ENCODE data around the gene ZNF618. TPM values are rescaled to one million over a fixed set of nuclear protein-coding genes. Genes with fewer than 3 reads are reported as not detected.
A peak's percentile ranks its signal among the peaks of the same experiment; 100 is the strongest.

The ZNF618 gene
- total RNA-seq, 1 donor from 2014 or later, result 4.9 TPM

DNA sequence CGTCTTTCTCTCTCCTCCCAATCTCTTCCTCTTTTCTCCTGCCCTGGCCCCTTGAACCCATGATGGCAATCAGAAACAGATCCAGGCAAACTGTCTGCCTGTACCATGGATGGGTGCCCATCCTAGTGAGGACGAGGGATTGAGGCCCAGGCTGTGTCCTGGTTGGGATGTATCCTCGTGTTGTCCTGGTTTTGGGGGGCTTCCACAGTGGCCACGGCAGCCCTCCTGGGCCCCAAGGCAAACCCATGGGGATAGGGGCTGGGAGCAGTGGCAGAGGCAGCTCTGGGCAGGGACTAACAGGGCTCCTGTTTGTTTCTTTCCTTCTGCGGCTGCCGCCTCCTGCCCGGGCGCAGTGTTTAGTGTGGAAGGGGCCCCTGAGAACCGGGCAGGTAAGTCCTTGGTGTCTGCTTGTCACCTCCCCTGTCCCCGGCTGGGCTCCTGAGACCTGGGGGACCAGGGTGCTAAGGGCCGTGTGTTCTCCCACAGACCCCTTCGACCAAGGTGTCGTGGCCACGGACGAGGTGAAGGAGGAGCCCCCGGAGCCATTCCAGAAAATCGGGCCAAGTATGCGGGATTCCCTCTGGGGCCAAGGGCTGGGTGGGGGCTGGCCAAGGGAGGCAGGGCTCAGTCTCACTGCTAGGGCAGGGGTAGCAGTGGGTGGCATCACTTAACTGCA is 132.0 kb downstream of the ZNF618 start:
- FAIRE-seq, result no peak

DNA sequence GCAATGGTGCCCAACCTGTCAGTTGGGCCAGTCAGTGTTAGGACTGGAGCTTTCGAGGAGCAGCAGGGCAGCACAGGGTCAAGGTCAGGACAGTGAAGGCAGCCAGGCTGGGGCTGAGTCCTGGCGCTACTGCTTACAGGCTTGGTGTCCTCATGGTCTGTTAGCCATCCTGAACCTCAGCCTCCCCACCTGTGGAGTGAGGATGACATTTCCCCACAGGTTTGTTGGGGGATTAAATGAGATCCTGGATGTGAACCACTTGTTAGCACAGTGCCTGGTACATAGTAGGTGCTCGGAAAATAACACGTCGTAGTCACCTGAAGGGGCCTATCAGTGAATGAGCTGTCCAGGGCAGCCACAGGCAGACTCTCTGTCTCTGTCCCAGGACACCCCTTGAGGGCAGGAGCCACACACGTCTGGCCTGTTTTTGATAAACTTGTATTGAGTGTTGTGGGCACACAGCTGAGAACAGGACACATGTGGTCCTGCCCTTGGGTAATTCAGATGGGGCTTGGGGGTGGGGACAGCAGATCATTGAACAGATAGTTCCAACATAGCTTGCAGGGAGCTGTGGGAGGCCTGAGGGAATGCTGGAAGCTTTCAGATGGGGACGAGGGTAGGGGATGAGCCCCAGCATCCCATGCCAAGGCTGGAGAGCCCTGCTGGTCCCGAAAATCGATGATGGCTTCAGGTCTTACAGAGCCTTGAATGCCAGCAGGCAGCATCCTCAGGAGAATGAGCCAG is 132.7 kb downstream of the ZNF618 start:
- no peak for FAIRE-seq
- no peak for DNase-seq (ENCODE audit: low spot score in 2 of 2)

More for the DNA sequence above, 132.0 kb downstream of the ZNF618 start:
- no peak for DNase-seq (ENCODE audit: low spot score in 2 of 2)

DNA sequence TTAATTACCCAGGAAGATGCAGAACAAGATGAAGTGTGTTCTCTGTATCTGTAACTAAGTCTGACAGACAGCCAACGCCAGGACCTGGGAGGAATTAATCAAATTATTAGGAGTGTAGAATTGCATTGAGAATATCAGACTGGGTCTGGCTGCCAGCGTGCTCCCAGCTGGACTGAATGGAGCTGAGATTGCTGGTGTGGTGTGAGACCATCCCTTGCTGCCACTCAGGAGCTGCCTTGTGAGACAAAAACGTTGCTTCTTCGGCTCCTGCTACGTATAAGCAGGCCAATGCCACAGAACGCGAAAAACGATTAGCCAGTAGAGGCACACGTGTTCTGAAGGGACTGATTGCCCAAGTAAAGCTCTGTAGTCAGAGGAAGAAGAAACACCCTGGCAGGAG is 135.2 kb downstream of the ZNF618 start:
- FAIRE-seq, result no peak
- no peak for DNase-seq (ENCODE audit: low spot score in 2 of 2)

DNA sequence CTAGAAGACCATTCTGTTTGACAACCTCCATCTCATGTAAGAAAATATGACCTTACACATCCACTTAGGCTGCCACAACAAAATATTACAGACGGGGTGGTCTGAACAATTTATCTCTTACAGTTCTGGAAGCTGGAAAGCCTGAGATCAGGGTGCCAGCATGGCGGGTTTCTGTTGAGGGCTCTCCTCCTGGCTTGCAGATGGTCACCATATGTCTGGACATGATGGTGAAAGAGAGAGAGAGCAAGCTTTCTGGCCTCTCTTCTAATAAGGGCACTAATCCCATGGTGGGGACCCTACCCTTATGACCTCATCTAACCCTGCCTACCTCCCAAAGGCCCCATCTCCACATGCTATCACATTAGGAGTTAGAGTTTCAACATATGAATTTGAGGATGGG is 136.0 kb downstream of the ZNF618 start:
- no peak for DNase-seq (ENCODE audit: low spot score in 2 of 2)

DNA sequence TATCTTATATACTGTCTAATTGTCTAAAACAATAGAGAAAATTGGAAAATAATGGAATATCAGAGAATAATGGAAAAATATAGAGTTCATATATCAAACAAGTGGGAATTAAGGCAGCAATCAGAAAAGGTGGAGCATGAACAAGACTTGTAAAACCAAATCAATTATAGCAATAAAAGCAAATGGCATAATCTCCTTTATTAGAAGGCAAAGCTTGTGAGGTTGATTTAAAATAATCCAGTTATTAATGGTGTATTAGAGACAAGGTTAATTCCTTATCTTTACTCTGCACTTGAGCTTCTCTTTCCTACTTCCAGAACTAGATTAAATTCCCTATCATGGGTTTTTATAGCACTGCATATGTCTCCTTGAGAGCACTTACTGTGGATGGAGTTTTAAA is 137.9 kb downstream of the ZNF618 start:
- no peak for FAIRE-seq
- no peak for DNase-seq (ENCODE audit: low spot score in 2 of 2)

More for the DNA sequence above, 136.0 kb downstream of the ZNF618 start:
- no peak for FAIRE-seq

DNA sequence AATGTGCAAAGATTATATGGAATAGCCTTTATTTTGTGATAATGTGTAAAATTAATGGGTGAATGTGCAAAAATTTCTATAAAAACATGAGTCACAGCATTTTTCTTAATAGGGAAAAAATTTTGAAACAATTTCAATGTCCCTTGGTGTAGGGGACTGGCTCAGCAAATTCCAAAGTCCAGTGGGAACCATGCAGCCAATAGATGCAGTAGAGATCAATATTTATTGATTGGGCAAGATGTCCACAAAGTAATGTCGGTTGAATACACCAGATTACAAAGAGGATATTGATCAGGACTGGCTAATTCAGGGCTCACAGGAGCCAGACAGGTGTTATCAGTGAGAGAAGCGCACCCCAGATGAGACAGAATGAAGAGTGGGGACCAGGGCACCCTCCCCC is 139.5 kb downstream of the ZNF618 start:
- DNase-seq (ENCODE audit: low spot score in 2 of 2) (no peak), FAIRE-seq (no peak)

DNA sequence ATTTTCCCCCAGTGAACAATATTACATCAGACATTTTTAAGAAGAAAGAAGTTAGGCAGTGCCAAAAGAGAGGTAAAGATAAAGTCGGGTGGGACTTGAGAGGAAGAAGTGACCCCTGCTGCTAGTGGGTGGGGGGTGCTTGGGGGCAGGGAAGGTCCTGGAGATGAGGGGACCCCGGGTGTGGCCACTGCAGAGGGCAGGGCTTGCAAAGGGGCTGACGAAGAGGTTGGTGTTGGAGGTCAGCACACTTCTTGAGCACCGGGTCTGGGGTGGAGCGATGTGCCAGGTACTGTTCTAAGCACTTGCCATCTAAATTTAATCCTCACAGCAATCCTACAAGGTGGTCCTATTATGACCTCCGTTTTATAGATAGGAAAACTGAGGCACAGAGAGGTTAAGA is 140.0 kb downstream of the ZNF618 start:
- DNase-seq (ENCODE audit: low spot score in 2 of 2), result no peak
- no peak for FAIRE-seq

DNA sequence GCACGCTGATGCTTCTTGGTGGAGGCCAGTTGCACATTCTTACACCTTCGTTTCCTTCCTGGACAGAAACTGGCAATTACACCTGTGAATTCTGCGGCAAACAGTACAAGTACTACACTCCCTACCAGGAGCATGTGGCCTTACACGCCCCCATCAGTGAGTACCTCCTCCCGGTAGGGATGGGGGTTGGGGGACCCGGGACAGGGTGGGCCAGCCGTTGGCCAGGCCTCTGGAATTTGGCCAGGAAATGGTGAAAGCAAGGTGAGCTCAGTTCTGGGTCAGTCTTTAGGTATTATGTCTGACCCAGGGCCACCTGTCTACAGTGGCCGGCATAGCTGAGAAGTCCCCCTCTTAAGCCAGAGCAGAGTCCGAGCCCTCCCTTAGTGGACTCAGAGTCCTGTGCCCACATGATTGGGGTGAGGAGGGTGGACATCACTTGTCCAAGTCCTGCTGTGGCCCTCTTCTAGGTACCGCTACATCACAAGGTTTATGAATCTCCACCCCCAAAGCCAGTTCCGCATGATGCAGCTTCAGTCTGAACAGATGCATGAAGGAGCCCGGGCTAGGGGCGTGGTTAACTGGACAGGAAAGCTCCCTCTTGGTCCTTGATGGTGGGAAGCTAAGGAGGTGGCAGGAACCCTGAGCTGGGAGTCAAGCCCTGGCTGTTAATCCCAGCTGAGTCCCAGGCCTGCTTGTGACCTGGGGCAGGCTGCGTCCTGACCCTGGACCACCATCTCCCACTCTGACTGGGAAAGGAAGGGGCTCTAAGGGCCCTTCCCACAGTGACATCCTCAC is 140.7 kb downstream of the ZNF618 start:
- DNase-seq (ENCODE audit: low spot score in 2 of 2) (no peak), FAIRE-seq (no peak)

DNA sequence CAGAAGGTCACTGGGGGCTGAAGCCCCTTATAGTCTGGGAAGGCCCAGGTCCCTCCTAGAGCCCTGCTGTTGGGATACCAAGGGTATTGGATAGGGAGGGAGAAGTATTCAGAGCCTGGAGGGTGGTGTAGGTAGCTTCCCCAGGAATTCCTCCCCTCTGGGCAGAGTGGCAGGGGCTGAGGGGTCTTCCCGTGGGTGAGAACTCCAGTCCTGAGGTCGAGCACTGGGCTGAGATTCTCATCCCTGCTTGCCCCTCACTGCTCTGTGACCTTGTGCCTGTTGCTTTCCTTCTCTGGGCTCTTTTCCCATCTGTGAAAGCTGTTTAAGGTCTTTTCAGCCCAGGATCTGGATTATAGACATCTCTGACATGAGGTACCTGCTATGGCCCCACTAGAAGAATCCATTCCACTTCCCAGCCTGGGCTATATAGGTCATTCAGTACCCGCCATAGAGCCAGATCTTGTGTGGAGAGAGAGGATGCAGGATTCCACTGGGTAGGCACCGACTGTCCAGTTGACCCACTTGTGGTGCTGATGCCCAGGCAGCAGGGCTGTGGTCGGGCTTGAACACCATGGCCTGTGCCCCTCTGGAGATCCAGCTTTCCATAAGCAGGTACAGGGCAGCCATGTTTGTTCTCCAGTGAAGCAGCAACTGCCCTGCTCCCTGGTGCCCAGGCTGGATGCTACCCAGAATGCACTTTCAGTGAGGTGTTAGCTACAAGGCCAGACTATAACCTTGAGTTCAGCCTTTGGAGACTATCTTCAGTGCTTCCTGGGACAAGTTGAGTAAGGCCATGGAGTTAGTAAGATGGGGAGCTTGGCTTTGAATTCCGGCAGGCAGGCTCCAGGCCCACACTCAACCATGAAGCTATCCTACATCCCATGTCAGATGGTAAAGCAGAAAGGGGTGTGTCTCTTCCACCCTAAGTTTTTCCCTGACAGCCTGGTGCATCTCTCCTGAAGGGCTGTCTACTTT is 141.9 kb downstream of the ZNF618 start:
- no peak for DNase-seq (ENCODE audit: low spot score in 2 of 2)
- FAIRE-seq, result no peak

DNA sequence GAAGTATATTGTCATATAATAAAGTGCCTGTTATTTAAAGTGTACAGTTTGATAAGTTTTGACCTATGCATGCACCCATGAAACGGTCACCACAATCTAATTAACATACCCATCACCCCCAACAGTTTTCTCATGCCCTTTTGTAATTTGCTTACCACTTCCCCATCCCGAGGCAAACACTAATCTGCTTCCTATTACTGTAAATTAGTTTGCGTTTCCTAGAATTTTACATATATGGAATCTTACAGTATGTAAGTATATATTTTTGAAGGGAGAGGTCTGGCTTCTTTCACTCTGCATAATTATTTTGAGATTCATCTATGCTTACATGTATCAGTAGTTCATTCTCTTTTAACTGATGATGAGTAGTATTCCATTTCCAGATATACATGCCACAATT is 145.5 kb downstream of the ZNF618 start:
- DNase-seq (ENCODE audit: low spot score in 2 of 2), result no peak
- no peak for FAIRE-seq

DNA sequence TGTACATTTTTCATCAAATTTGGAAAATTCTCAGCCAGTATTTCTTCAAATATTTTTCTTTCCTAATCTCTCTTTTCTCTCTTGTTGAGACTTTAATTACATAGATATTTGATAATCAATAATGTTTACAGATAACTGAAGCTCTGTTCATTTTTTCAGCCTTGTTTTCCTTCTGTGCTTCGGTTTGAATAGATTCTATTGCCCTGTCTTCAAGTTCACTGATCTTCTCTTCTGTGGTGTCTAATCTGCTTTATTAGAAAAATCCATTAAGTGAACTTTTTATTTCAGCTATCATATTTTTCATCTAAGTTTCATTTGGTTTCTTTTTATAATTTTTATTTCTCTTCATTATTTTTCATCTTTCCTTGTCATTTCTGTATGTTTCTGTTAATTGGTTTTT is 147.9 kb downstream of the ZNF618 start:
- FAIRE-seq, result peak; percentile 30
- DNase-seq (ENCODE audit: low spot score in 2 of 2), result no peak

DNA sequence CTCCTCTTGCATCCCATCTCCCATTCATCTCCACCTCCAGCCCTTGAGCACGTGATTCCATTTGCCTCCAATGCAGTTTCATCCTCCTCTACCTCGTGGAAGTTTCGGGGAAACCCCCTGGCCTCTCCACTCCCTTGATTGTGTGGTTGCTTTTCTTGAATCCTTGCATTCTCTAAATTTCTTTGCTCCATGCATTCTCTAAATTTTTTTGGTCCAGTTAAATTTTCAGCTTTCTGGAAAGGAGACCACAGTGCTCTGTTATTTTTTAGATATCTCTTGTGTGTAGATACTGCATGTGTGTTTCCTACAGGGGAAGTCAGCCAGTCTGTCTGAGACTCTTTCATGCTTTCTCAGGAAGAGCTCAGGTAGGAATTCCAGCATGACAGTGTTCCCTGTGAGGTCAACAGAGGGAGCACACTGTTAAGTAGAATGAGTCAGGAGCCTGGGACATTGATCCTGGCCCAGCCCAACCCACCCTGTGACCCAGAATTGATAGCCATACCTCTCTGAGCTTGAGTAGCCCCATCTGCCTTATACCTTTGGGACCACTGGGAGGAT is 149.2 kb downstream of the ZNF618 start:
- no peak for FAIRE-seq
- no peak for DNase-seq (ENCODE audit: low spot score in 2 of 2)

DNA sequence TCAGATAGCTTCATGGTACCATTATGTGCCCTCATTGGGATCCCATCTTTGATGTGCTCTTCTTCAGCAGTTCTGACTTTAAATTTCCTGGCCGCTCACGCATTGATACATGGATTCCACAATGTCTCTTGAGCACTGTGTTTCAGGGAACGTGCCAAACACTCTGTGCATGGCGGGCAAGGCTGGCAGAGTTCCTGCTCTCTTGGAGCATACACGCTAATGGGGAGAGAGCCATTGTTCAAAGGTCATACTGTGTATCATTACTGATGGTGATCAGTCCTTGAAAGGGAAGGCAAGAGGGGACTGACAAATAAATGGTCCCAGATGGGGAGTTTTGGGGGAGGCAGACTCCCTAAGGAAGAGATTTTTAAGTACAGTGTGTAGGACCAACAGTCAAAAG is 149.7 kb downstream of the ZNF618 start:
- FAIRE-seq (no peak), DNase-seq (ENCODE audit: low spot score in 2 of 2) (no peak)

DNA sequence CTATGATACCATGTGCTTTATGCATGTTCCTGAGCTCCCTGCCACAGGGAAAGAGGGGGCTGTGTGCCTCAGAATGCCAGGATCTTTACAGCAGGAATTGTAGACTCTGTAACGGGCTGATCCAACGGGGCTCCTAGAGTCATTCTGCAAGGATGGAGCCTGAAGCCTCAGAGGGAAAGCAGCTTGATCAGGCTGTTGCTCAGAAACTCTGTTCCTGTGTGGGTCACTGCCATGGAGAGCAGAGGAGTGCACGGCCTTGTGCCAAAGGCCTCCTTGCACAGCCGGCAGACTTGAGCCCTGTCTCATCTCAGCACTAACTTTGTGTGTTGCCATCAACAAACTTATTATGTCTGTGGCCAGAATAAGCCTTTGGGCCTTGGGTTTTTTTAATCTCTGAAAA is 150.2 kb downstream of the ZNF618 start:
- DNase-seq (ENCODE audit: low spot score in 2 of 2) (no peak), FAIRE-seq (no peak)

DNA sequence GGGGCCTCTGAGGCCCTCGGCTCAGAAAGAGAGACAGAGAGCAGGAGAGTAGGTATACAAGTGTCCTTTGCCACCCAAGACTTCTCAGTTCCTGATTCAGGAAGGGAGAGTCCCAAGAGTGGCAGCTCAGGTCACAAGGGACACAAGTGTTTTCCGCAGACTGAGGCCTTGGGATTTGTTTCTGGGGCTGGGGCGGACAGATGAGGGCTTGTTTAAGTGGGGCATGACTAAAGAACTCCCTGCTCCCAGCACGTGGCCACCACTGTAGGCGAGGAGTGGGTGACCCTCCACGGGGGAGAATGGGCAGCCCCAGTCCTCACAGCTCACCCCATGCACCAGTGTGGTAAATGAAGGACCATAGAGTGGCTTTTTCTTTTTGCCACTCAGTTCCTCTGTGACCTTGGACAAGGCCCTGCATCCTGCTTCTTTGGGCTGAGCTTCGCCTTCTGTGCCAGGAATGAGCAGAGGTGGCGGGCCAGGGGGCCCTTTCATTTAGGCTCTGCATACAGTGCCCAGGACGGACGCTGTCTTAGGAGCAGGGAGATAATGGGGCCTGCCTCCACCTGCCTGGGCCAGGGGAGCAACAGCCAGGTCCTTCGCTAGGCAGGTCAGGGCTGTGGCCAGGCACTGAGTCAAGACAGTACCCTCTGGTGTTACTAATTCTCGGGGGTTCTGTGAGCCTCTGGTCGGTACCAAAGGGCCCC is 151.2 kb downstream of the ZNF618 start:
- FAIRE-seq, result no peak
- DNase-seq (ENCODE audit: low spot score in 2 of 2), result no peak

DNA sequence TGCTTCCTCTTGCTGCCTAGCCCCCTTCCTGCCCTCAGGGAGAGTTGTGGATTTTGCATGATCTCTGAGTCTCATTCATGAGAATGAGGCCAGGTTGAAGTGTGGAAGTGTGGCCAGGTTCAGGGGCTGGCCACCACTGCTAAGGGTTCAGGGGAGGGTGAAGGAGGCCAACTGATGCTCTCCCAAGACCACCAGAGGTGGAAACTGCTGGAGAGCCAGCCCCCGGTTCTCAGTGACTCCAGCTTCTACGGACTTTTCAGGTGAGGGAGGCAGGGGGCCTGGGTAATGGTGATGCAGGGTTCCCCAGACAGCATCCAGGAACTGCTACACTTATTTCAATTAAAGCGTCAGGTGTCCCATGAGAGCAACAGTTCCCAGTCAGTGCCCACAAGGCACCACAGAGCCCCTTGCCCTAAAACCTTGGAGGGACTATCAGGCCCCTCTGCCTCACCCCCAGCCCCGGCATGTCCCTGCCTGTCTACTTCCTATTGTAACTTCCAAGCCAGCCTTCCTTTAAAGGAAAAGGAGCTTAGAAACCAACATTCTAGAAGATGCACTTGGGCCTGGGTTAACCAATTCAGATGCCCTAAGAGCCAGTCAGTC is 151.9 kb downstream of the ZNF618 start:
- FAIRE-seq (no peak), DNase-seq (ENCODE audit: low spot score in 2 of 2) (no peak)

DNA sequence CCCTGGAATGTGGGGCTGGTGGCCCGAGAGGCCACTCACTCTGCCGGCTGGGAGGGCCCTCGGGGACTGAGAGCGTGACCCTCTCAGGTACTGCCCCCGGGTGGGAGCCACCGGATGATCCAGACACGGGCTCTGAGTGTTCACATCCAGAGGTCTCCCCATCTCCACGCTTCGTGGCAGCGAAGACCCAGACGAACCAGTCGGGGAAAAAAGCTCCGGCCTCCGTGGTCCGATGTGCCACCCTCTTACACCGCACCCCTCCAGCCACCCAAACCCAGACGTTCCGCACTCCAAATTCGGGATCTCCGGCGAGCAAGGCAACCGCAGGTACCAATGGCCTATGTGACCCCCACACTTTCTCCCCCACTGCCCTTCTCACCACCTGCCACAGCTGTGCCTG is 152.5 kb downstream of the ZNF618 start:
- DNase-seq (ENCODE audit: low spot score in 2 of 2) (no peak), FAIRE-seq (no peak)

DNA sequence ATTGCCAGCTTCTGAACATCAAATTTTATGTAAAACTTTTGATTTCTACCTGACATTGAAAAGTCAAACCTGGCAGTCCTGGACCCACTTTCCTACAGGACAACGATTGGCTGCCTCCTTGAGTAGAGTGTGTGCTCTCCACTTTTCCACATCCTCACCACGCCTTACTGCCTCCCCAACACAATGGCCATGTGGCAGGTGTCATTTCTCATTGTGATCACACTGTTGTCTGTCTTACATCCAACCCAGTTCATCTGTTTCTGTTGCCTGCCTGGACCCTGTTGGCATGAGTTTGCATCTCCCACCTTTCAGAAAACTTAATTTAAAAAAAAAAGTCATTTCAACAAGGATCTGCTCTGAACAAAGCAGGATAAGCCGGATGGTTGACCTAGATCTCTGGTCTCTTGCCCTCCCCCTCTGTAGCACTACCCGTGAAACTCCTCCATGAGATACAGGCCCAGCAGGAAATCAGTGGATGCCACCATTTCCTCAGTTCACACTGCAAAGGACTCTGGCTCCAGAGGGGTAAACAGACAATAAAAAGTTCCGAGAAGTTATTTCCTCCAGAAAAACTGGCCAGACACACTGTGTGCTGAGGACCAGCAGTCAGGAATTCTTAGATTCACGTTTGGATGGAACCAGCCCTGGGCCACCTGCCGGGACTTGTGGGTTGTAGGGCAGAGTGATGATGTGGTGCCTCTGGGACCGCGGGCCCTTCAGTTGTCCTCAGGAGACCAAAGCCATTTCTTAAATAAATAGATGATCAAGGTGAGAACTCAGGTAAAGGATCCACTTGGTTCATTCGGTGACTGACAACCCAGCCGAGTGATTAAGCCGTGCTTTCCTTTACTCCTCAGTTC is 153.4 kb downstream of the ZNF618 start:
- no peak for DNase-seq (ENCODE audit: low spot score in 2 of 2)
- no peak for FAIRE-seq

Data from frontal cortex (tissue), 4 donors.